A549 (cell line): ENCODE measurements around the gene PSMD1. TPM values are rescaled to one million over a fixed set of nuclear protein-coding genes. Genes with fewer than 3 reads are reported as not detected.
"Not testable (repeated sequence)": the region's sequence is repeated elsewhere in the genome, so short reads cannot be mapped to it uniquely, and the experiment has no call there.

Experiments used
- ATAC-seq, 2 experiments: fragments of 200-7000 bp in 1 of 2; fragments of >200 bp in 1 of 2; cut with Nextera tagmentation in 1 of 2; cut with Tn5 transposase in 1 of 2; 3 replicates each; pipeline versions ENCODE4 v1.8.0 to v1.9.1; 2018 to 2020; ENCODE audit warnings: mild to moderate bottlenecking in 1 of 2, moderate library complexity in 1 of 2
- CTCF ChIA-PET: fragments of 300-600 bp; sonication (Branson Sonifier 250); formaldehyde crosslinking; extraction: SDS; loops from one replicate; lab custom pipeline; 2021; ENCODE audit warnings: antibody characterized with exemption, inconsistent platforms; lab: Yijun Ruan, JAX
- POLR2A ChIA-PET: fragments of 350-600 bp; formaldehyde crosslinking; extraction: SDS; loops from one replicate; lab custom pipeline; 2021; ENCODE audit warnings: antibody characterized with exemption, inconsistent platforms; lab: Yijun Ruan, JAX
- DNase-seq, 2 experiments: peaks; one replicate each; pipeline versions ENCODE4 v3.0.0 to v3.0.0-alpha.2; 2011 to 2016; ENCODE audit warnings: low read depth in 1 of 2, low spot score in 1 of 2
- FAIRE-seq: peaks from 2 replicates; lab custom pipeline; 2011; peaks lifted over from hg19 to GRCh38; lab: Jason Lieb, UNC
- H3K27ac ChIP-seq, 2 experiments: fragments of >200 bp; sonication (Bioruptor Twin); formaldehyde crosslinking; 3 replicates each; pipeline ENCODE4 v1.5.1; 2016 to 2017
- H3K4me1 ChIP-seq: fragments of >200 bp; sonication (Bioruptor Twin); formaldehyde crosslinking; 3 replicates; pipeline ENCODE4 v1.6.1; 2016
- H3K4me2 ChIP-seq: fragments of >200 bp; sonication (Bioruptor Twin); formaldehyde crosslinking; 3 replicates; pipeline ENCODE4 v1.6.1; 2016
- H3K4me3 ChIP-seq: fragments of >200 bp; sonication (Bioruptor Twin); formaldehyde crosslinking; 3 replicates; pipeline ENCODE4 v1.5.1; 2016
- H3K9me3 ChIP-seq: fragments of >200 bp; sonication (Bioruptor Twin); formaldehyde crosslinking; 3 replicates; pipeline ENCODE4 v1.6.1; 2016
- ATOH8 ChIP-seq: fragments of 250-450 bp; sonication (Bioruptor Pico); IDR thresholded peaks from 2 replicates; pipeline ENCODE4 v1.5.0; 2020; ENCODE audit warnings: low read depth, mild to moderate bottlenecking, moderate library complexity
- BCL3 ChIP-seq: fragments of >200 bp; sonication (Bioruptor Twin); formaldehyde crosslinking; IDR thresholded peaks from 3 replicates; pipeline ENCODE4 v1.6.1; 2016
- EHF ChIP-seq: fragments of 250-450 bp; sonication (Bioruptor Pico); IDR thresholded peaks from 2 replicates; pipeline ENCODE4 v1.5.0; 2020; ENCODE audit warnings: mild to moderate bottlenecking
- EP300 ChIP-seq, 2 experiments: fragments of >200 bp; sonication (Bioruptor Twin); formaldehyde crosslinking; IDR thresholded peaks; 2 replicates in 1 of 2; 3 replicates in 1 of 2; pipeline ENCODE4 v1.6.1; 2016 to 2017
- HEYL ChIP-seq: fragments of 250-450 bp; sonication (Bioruptor Pico); IDR thresholded peaks from 2 replicates; pipeline ENCODE4 v1.8.0; 2021; ENCODE audit warnings: mild to moderate bottlenecking, moderate library complexity
- HOXB5 ChIP-seq: fragments of 250-450 bp; sonication (Bioruptor Pico); IDR thresholded peaks from 2 replicates; pipeline ENCODE4 v1.5.0; 2020; ENCODE audit warnings: mild to moderate bottlenecking, moderate library complexity
- MAX ChIP-seq: IDR thresholded peaks from 2 replicates; pipeline ENCODE4 v1.6.1; 2012
- MYC ChIP-seq: IDR thresholded peaks from 2 replicates; pipeline ENCODE4 v1.6.1; 2012; ENCODE audit warnings: mild to moderate bottlenecking, inconsistent platforms, low read length, improper control_type of control experiment, borderline replicate concordance
- NFE2L2 ChIP-seq: fragments of 150-350 bp; conservative IDR thresholded peaks from 2 replicates; pipeline ENCODE4 v1.6.1; 2014; ENCODE audit warnings: low read length
- NPAS2 ChIP-seq: fragments of 250-450 bp; sonication (Bioruptor Pico); IDR thresholded peaks from 2 replicates; pipeline ENCODE4 v1.8.0; 2022; ENCODE audit warnings: mild to moderate bottlenecking, moderate library complexity, borderline replicate concordance
- POLR2A ChIP-seq: IDR thresholded peaks from 2 replicates; pipeline ENCODE4 v1.6.1; 2012; ENCODE audit warnings: mild to moderate bottlenecking, low read length
- POLR2AphosphoS2 ChIP-seq: conservative IDR thresholded peaks from 2 replicates; pipeline ENCODE4 v1.6.1; 2012; ENCODE audit warnings: low read length, improper control_type of control experiment, inconsistent platforms
- RARB ChIP-seq: fragments of 250-450 bp; sonication (Bioruptor Pico); IDR thresholded peaks from 2 replicates; pipeline ENCODE4 v1.8.0; 2021; ENCODE audit warnings: mild to moderate bottlenecking, moderate library complexity
- RFX5 ChIP-seq: fragments of 450-650 bp; IDR thresholded peaks from 2 replicates; pipeline ENCODE4 v1.7.1; 2014; ENCODE audit warnings: antibody characterized with exemption, mild to moderate bottlenecking, moderate library complexity
- SREBF2 ChIP-seq: fragments of 450-650 bp; IDR thresholded peaks from 2 replicates; pipeline ENCODE4 v1.6.1; 2014; ENCODE audit warnings: mild to moderate bottlenecking, moderate library complexity
- TFCP2L1 ChIP-seq: fragments of 250-450 bp; sonication (Bioruptor Pico); IDR thresholded peaks from 2 replicates; pipeline ENCODE4 v1.5.0; 2021; ENCODE audit warnings: mild to moderate bottlenecking
- TP53 ChIP-seq: fragments of 250-450 bp; sonication (Bioruptor Pico); IDR thresholded peaks from 2 replicates; pipeline ENCODE4 v1.5.0; 2021; ENCODE audit warnings: mild to moderate bottlenecking, moderate library complexity
- ZFP36 ChIP-seq: fragments of 450-650 bp; IDR thresholded peaks from 2 replicates; pipeline ENCODE4 v1.6.1; 2014; ENCODE audit warnings: borderline replicate concordance; ENCODE audit not compliant: partially characterized antibody
- ZSCAN20 ChIP-seq: fragments of 250-450 bp; sonication (Bioruptor Pico); IDR thresholded peaks from 2 replicates; pipeline ENCODE4 v1.8.0; 2022; ENCODE audit warnings: mild to moderate bottlenecking, moderate library complexity
- WGBS: methylation state at CpG from one replicate; pipeline ENCODE4 v1.1.6; 2017; ENCODE audit errors: missing lambda C conversion rate; 5-methylcytosine and 5-hydroxymethylcytosine counted together
- polyA plus RNA-seq, 4 experiments: library from polyadenylated mRNA; depleted of rRNA in 3 of 4; stranded (reverse); fragments of >200 nt; fragmentation: RNase III in 1 of 4; extraction: RNeasy Plus Mini Kit Qiagen cat#74134 plus additional on column Dnase treatment in 1 of 4; gene quantifications; 2 replicates in 3 of 4; 3 replicates in 1 of 4; pipeline ENCODE4 v1.2.3, GENCODE V29; 2011 to 2017

Gene PSMD1
- polyA plus RNA-seq, 2 of the 4 experiments (the other 2 are of a cell fraction): 122 to 248 TPM

GRCh38 chr2:231139796-231140195 lies 83.1 kb downstream of the PSMD1 start:
- TF ChIP-seq ZSCAN20 (CRISPR knock-in tag): no peak
- no peak for TF ChIP-seq TFCP2L1 (CRISPR knock-in tag)
- TF ChIP-seq POLR2A: no peak
- TF ChIP-seq RFX5: no peak
- TF ChIP-seq EHF (CRISPR knock-in tag): no peak
- no peak for TF ChIP-seq RARB
- no peak for TF ChIP-seq HEYL (CRISPR knock-in tag)
- no peak for TF ChIP-seq EP300 (IDR thresholded peaks at IDR 0.05)
- TF ChIP-seq MAX: no peak
- no peak for DNase-seq
- H3K27ac ChIP-seq: no peak overlapping the region
- no peak for FAIRE-seq
- H3K4me3 ChIP-seq: no peak overlapping the region
- CTCF ChIA-PET: no interaction called here
- no peaks in the 10 kb centered on the region for H3K9me3 ChIP-seq
- no peak overlapping the region for H3K4me2 ChIP-seq
- ATAC-seq: no peak
- peaks cover 5% of the 10 kb centered on the region; the same call in 1 of the 3 replicates for H3K4me1 ChIP-seq
- POLR2A ChIA-PET: no interaction called here

- H3K9me3 ChIP-seq, DNase-seq, ATAC-seq, H3K4me3 ChIP-seq, H3K4me1 ChIP-seq, FAIRE-seq, H3K4me2 ChIP-seq, H3K27ac ChIP-seq, POLR2A ChIA-PET: not testable (repeated sequence)
- CTCF ChIA-PET: interaction anchor here (0.6 to 0.7 kb wide), 2 partner anchors 289 to 379 kb away, joined by 3 to 4 read pairs; no protein-coding TSS in a partner anchor
- WGBS: 94% methylated on average over 8 of the region's 8 CpGs
These were observed 84.1 kb downstream of the PSMD1 start for GRCh38 chr2:231140808-231141207.

GRCh38 chr2:231144896-231145295 lies 88.2 kb downstream of the PSMD1 start:
- no peaks in the 10 kb centered on the region for H3K4me1 ChIP-seq
- ATAC-seq (no peak), FAIRE-seq (no peak), DNase-seq (no peak)
- H3K9me3 ChIP-seq: no peaks in the 10 kb centered on the region
- ChIA-PET CTCF (interaction anchor here (1.6 to 2.1 kb wide), 2 partner anchors 41 to 82 kb away, joined by 3 to 6 read pairs; no protein-coding TSS in a partner anchor), POLR2A (no interaction called here)
- H3K4me2 ChIP-seq: no peak overlapping the region
- H3K27ac ChIP-seq: no peak overlapping the region
- no peak for TF ChIP-seq MYC
- TF ChIP-seq RARB: no peak
- 92% methylated on average over 6 of the region's 6 CpGs for WGBS
- no peak overlapping the region for H3K4me3 ChIP-seq

GRCh38 chr2:231146665-231147064 lies 90.0 kb downstream of the PSMD1 start:
- TF ChIP-seq MAX (no peak), ZSCAN20 (CRISPR knock-in tag) (no peak), NFE2L2 (no peak), ATOH8 (CRISPR knock-in tag) (no peak), ZFP36 (no peak), TP53 (CRISPR knock-in tag) (no peak), POLR2A (no peak), SREBF2 (no peak), HOXB5 (no peak), NPAS2 (CRISPR knock-in tag) (no peak), BCL3 (no peak), EHF (CRISPR knock-in tag) (no peak), POLR2AphosphoS2 (no peak)
- POLR2A ChIA-PET: no interaction called here
- no peak overlapping the region for H3K27ac ChIP-seq
- ATAC-seq (no peak), FAIRE-seq (no peak), DNase-seq (no peak)
- H3K9me3 ChIP-seq: no peaks in the 10 kb centered on the region
- no peak overlapping the region for H3K4me2 ChIP-seq
- CTCF ChIA-PET: no interaction called here
- H3K4me3 ChIP-seq: no peak overlapping the region
- whole genome bisulfite sequencing: 93% methylated on average over 2 of the region's 2 CpGs
- no peaks in the 10 kb centered on the region for H3K4me1 ChIP-seq
